Lung microvascular endothelial cell (primary cell): ENCODE measurements around the gene CAV1. TPM values are rescaled to one million over a fixed set of nuclear protein-coding genes. Genes with fewer than 3 reads are reported as not detected.
A peak's percentile ranks its signal among the peaks of the same experiment; 100 is the strongest.

Experiments used
- DNase-seq, 2 donors: peaks; one replicate each; pipeline versions ENCODE4 v3.0.0 to v3.0.0-alpha.2; 2010; ENCODE audit warnings: low read depth in 2 of 2
- total RNA-seq: library from RNA; depleted of rRNA; stranded (reverse); fragments of >200 nt; gene quantifications from 2 replicates; pipeline ENCODE4 v1.2.1, GENCODE V29; 2014

Gene CAV1
- total RNA-seq, 1 donor from 2014 or later, result 585 TPM

- DNase-seq, result peak; percentile 28 to 88
Observed at GRCh38 chr7:116610210-116610609, 85.4 kb downstream of the CAV1 start.

- DNase-seq, result no peak
Observed at GRCh38 chr7:116610721-116611120, 85.9 kb downstream of the CAV1 start.

Other genes starting within 250 kb of the CAV1 start
- 141 and 150 TPM in 2 replicates for gene CAV2, start 25.3 kb upstream of the CAV1 start, total RNA-seq
- 28.0 and 49.3 TPM in 2 replicates for gene MET, start 147.2 kb downstream of the CAV1 start, total RNA-seq